Activated CD4-positive, alpha-beta memory T cell treated with anti-CD3 and anti-CD28 coated beads, Interleukin-2, amount 10 ng/mL, durations not matched to agents 7 days and 5 days (primary cell): ENCODE measurements around the gene ADGRA1. TPM values are rescaled to one million over a fixed set of nuclear protein-coding genes. Genes with fewer than 3 reads are reported as not detected.

ENCODE experiments used
- CTCF ChIA-PET: fragments of 350-600 bp; sonication (Branson Sonifier 250); formaldehyde crosslinking; loops from one replicate; lab custom pipeline; 2021; ENCODE audit warnings: antibody characterized with exemption, inconsistent platforms; lab: Charles Lee
- POLR2A ChIA-PET: fragments of 350-600 bp; sonication (Branson Sonifier 250); formaldehyde crosslinking; loops from one replicate; lab custom pipeline; 2021; ENCODE audit warnings: antibody characterized with exemption; lab: Charles Lee
- DNase-seq: peaks from one replicate; pipeline ENCODE4 v3.0.0-alpha.2; 2020
- H3K27ac Mint-ChIP-seq: one replicate; pipeline ENCODE4 v1.8.0; 2021; ENCODE audit warnings: mild to moderate bottlenecking, mixed read lengths
- H3K27me3 Mint-ChIP-seq: one replicate; pipeline ENCODE4 v1.8.0; 2021; ENCODE audit warnings: mixed read lengths
- H3K36me3 Mint-ChIP-seq: one replicate; pipeline ENCODE4 v1.8.0; 2021; ENCODE audit warnings: low read depth, mixed read lengths
- H3K4me1 Mint-ChIP-seq: one replicate; pipeline ENCODE4 v1.8.0; 2021; ENCODE audit warnings: mixed read lengths
- H3K4me3 Mint-ChIP-seq: one replicate; pipeline ENCODE4 v1.8.0; 2021; ENCODE audit warnings: mild to moderate bottlenecking, mixed read lengths
- H3K9me3 Mint-ChIP-seq: one replicate; pipeline ENCODE4 v1.8.0; 2021; ENCODE audit warnings: mixed read lengths
- total RNA-seq, 2 experiments: library from RNA; stranded (reverse); gene quantifications; one replicate each; pipeline ENCODE4 v1.2.3, GENCODE V29; 2021

The ADGRA1 gene, protein sequence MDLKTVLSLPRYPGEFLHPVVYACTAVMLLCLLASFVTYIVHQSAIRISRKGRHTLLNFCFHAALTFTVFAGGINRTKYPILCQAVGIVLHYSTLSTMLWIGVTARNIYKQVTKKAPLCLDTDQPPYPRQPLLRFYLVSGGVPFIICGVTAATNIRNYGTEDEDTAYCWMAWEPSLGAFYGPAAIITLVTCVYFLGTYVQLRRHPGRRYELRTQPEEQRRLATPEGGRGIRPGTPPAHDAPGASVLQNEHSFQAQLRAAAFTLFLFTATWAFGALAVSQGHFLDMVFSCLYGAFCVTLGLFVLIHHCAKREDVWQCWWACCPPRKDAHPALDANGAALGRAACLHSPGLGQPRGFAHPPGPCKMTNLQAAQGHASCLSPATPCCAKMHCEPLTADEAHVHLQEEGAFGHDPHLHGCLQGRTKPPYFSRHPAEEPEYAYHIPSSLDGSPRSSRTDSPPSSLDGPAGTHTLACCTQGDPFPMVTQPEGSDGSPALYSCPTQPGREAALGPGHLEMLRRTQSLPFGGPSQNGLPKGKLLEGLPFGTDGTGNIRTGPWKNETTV
- not detected for total RNA-seq

DNA sequence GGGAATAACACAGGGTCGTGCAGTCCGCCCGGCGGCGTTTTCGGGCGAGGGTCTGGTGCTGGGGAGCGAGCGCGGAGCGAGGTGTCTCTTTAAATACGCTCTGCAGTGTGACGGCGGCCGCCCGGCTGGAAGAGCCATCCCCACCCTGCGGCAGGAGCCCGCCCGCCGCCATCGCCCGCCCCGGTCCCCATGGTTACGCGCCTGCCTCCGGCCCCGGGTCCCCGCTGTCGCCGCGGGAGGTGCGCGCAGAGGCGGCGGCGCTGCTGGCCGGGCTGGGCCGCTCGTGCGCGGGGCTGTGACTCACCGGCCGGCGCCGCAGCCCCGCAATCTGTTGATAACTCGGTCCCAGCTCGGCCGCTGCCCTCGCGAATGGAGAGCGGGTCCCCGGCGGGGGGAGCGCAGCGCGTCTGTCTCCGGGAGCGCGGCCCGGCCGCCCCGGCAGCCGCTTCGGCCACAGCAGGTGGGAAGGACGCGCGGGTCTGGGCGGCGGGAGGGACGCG, at the start of gene ADGRA1:
TSS of gene ADGRA1 (plus strand) at position 246 of the 500 bp plus-strand sequence. CDS start 986 bp downstream, outside the sequence.
- POLR2A ChIA-PET: no interaction called here
- CTCF ChIA-PET: no interaction called here
- DNase-seq: no peak
- Mint-ChIP-seq H3K36me3 (no peaks in the 10 kb centered on the region), H3K4me3 (no peak within 1 kb of the TSS), H3K9me3 (no peaks in the 10 kb centered on the region), H3K27ac (no peak within 1 kb of the TSS), H3K27me3 (peaks cover 15% of the 10 kb centered on the region), H3K4me1 (peaks cover 2% of the 10 kb centered on the region)

DNA sequence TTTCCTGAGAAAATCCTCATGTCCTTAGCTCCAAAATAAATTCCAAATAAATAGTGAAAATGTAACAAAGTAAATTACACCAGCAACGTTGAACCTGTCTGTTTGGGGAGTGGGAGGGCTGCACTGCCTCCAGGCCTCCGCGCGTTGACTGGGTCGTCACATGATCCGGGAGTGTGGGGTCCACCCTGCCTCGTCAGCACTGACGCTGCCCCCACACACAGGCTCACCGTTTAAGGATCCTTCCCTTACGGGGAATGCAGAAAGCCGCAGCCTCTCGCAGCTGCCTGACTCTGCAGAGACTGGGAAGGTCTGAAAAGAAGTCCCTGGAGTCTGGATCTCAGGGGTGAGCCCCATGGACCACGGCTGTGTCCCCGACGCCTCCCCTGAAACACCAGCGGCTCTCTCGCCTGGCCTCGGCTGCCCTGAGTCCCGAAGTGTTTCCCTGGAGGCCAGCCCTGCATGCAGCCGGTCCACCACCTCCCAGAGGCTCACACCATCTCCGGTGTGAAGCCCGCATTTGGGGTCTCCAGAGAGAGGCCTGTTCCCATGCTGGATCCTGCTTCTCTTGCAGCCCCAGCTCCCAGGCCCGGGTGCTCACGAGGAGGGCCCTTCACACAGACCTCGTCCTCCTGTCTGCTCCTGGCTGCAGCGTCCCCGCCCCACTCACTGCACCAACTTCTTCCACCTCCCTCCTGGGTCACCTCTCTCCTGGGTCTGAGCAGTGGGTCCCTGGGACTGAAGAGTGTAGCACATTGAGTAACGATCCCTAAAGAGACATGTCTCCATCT, 49.5 kb upstream of the ADGRA1 start:
- Mint-ChIP-seq H3K4me3 (no peak overlapping the region), H3K9me3 (no peaks in the 10 kb centered on the region), H3K4me1 (no peaks in the 10 kb centered on the region), H3K27ac (no peak overlapping the region), H3K36me3 (no peaks in the 10 kb centered on the region), H3K27me3 (no peaks in the 10 kb centered on the region)
- DNase-seq: no peak
- CTCF ChIA-PET: no interaction called here
- POLR2A ChIA-PET: no interaction called here

DNA sequence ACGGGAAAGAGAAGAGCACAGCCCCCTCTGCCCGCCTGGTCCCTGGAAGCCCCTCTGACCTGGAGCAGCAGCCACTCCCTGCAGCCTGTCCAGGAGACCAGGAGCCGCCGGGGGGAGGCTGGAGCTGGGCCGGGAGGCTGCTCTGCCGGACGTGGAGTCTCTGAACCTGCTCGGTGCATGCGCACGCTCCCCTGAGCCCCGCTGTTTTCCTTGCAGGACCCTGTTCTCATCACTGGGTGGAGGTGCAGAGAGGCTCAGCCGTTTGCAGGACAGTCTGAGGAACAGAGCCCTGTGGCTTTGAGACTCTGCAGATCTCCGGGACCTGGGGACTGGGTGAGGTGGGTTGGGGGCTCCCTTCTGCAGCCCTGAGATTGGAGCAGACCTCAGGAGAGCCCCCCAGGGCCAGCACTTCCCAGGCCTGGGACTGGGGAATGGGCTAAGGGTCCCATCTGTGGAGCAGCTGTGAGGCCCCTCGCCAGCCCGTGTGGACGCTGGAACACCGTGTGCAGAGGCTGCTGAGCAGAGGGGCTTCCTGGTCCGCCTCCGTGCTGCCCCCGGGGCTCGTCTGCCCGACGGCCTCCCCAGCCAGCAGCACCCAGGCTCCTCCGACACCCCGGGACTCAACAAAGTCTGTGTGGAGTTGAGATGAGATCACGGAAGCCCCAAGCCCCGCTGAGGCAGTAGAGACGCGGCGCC, 48.5 kb upstream of the ADGRA1 start:
- ChIA-PET CTCF (no interaction called here), POLR2A (no interaction called here)
- Mint-ChIP-seq H3K36me3 (no peaks in the 10 kb centered on the region), H3K4me1 (no peaks in the 10 kb centered on the region), H3K27me3 (no peaks in the 10 kb centered on the region), H3K4me3 (no peak overlapping the region), H3K9me3 (no peaks in the 10 kb centered on the region), H3K27ac (no peak overlapping the region)
- no peak for DNase-seq

DNA sequence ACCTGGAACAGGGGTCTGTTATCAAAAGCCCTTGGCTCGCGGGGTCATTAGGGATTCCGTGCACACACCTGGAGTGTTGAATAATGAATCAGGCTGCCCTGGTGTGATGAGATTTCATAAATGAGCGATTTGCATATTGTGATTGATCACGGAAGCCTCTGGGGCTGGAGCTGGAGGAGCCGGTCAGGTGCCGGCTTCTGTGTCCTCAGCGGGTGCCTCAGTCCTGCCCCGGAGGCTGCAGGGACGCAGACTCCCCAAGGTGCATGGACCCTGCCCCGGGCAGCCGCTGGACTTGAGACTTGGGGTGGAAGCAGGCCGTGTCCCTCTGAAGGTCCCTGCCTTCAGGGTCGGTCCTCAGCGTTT, 47.9 kb upstream of the ADGRA1 start:
- H3K4me3 Mint-ChIP-seq: no peak overlapping the region
- H3K36me3 Mint-ChIP-seq: no peaks in the 10 kb centered on the region
- DNase-seq: no peak
- POLR2A ChIA-PET: no interaction called here
- no peaks in the 10 kb centered on the region for H3K4me1 Mint-ChIP-seq
- no peak overlapping the region for H3K27ac Mint-ChIP-seq
- H3K9me3 Mint-ChIP-seq: no peaks in the 10 kb centered on the region
- H3K27me3 Mint-ChIP-seq: no peaks in the 10 kb centered on the region
- CTCF ChIA-PET: no interaction called here

DNA sequence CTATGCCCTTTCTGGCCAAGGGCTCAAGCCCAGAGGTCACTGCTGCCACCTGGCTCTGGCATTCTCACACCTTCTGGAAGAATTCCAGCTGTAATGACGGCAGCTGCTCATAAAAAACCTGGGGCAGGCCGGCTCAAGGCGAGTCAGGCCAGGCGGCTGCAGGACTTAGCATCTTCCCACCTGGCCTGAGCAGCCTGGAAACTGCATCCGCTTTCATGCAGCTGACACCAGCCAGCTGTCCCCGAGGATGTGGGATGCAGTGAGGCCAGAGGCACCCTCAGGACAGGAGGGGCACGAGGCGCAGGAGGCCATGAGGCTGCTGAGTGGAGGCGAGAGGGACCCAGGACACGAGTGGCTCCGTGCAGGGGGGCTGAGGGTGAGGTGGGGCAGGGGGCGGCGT, 47.5 kb upstream of the ADGRA1 start:
- no peaks in the 10 kb centered on the region for H3K9me3 Mint-ChIP-seq
- POLR2A ChIA-PET: no interaction called here
- H3K4me1 Mint-ChIP-seq: no peaks in the 10 kb centered on the region
- H3K27me3 Mint-ChIP-seq: no peaks in the 10 kb centered on the region
- H3K27ac Mint-ChIP-seq: no peak overlapping the region
- no peak for DNase-seq
- no peak overlapping the region for H3K4me3 Mint-ChIP-seq
- H3K36me3 Mint-ChIP-seq: no peaks in the 10 kb centered on the region
- CTCF ChIA-PET: no interaction called here

DNA sequence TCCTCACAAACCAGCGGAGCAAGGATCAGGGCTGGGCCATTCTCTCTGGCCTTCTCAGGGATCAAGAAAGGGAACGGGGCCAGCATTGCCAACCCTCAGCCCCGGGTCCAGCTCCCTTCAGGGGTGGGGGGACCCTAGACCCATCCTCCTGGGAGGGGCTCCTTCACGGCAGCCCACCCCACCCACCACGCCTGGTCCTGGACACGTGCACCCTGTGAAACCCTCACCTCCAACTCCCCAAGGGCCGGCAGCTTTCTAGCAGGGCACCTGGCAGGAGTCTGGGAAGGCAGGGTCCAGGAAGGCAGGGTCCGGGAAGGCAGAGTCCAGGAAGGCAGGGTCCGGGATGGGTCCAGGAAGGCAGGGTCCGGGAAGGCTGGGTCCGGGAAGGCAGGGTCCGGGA, 46.6 kb upstream of the ADGRA1 start:
- POLR2A ChIA-PET: no interaction called here
- Mint-ChIP-seq H3K36me3 (no peaks in the 10 kb centered on the region), H3K27me3 (no peaks in the 10 kb centered on the region), H3K4me3 (no peak overlapping the region), H3K4me1 (no peaks in the 10 kb centered on the region), H3K27ac (no peak overlapping the region), H3K9me3 (no peaks in the 10 kb centered on the region)
- DNase-seq: no peak
- CTCF ChIA-PET: no interaction called here

DNA sequence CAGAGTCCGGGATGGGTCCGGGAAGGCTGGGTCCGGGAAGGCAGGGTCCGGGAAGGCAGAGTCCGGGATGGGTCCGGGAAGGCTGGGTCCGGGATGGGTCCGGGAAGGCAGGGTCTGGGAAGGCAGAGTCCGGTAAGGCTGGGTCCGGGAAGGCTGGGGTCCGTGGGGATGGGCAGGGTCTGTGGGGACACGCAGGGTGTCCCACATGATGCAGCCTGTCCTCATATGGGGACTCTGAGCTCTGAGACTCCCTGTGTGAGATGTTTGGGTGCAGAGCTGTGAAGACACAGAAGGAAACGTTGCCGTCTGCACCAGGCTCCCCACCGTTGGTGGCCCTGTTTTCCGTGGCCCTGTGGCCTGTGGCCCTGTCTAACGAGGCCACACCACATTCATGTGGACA, 45.7 kb upstream of the ADGRA1 start:
- Mint-ChIP-seq H3K4me3 (no peak overlapping the region), H3K9me3 (no peaks in the 10 kb centered on the region), H3K27ac (no peak overlapping the region), H3K36me3 (no peaks in the 10 kb centered on the region), H3K4me1 (no peaks in the 10 kb centered on the region), H3K27me3 (no peaks in the 10 kb centered on the region)
- ChIA-PET CTCF (no interaction called here), POLR2A (no interaction called here)
- no peak for DNase-seq

DNA sequence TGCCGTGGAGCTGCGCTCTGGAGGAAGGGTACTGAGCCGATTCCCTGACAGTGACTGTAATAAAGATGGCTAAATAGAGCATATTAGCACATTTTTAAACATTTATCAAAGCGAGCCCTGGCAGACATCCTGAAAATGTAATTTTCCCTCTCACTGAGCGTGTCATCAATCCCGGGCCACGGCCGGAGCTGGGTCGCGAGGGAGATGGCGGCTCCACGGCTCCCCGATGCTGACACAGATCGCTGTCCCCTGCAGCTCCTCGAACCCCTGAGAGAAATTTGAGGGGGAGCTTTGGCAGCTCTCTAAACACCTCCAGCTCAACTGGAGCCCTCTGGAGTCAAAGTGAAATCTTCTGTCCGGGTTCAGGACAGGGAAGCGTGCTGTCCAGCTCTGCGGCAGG, 44.9 kb upstream of the ADGRA1 start:
- no peak for DNase-seq
- CTCF ChIA-PET: no interaction called here
- Mint-ChIP-seq H3K27ac (no peak overlapping the region), H3K4me1 (no peaks in the 10 kb centered on the region), H3K9me3 (no peaks in the 10 kb centered on the region), H3K36me3 (no peaks in the 10 kb centered on the region), H3K27me3 (no peaks in the 10 kb centered on the region), H3K4me3 (no peak overlapping the region)
- POLR2A ChIA-PET: no interaction called here

DNA sequence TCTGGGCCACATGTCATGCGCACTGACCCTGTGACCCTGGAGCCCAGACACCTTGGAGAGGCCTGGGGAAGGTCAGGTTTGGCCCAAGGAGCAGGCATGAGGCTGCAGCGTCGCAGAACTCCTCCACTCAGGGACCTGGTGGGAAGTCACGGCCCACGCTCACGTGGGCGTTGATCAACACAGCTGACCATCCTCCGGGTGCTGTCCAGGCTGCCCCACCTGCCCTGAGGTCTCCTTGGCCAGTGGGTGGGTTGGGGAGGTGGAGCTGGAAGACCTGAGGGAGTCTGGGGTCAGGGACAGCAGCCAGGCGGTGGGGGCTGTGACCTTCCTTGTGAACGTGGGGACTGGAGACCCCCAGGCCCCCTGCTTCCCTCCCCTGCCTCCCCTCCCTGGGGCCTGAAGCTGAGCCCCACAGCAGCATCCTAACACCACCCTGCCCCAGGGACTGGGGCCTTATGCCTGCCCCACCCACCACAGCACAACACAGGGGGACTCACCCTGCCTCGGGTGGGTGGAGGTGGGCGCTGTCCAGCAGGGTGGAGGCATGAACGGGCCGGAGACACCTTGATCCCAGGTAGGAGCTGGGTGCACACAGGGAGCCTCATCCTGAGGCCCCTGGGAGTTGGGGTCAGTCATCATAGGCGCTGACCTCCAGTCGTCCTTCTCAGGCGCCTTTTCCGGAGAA, 44.0 kb upstream of the ADGRA1 start:
- H3K36me3 Mint-ChIP-seq: no peaks in the 10 kb centered on the region
- H3K27ac Mint-ChIP-seq: no peak overlapping the region
- H3K27me3 Mint-ChIP-seq: no peaks in the 10 kb centered on the region
- H3K9me3 Mint-ChIP-seq: no peaks in the 10 kb centered on the region
- no peak overlapping the region for H3K4me3 Mint-ChIP-seq
- no peaks in the 10 kb centered on the region for H3K4me1 Mint-ChIP-seq
- DNase-seq: no peak
- POLR2A ChIA-PET: no interaction called here
- CTCF ChIA-PET: no interaction called here

DNA sequence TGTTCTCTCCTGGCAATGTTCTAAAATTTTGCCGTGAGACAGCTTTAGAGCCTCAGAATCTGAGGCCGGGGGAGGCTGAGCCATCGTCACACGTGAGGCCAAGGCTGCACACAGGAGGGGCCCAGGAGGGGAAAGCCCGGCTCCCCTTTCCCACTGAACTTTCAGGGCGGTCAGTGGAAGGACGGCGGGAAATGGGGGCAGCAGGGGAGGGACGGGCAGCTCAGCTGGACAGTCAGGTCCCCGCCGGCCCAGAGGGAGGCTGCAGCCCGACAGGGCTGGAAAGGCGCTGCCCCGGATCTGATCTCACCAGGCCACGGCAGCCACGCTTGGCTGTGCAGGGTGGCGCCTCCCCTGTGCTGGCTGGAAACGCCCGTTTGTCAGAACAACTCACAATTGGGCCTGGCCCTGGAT, 43.3 kb upstream of the ADGRA1 start:
- Mint-ChIP-seq H3K4me1 (no peaks in the 10 kb centered on the region), H3K4me3 (no peak overlapping the region), H3K9me3 (no peaks in the 10 kb centered on the region), H3K27ac (no peak overlapping the region), H3K27me3 (no peaks in the 10 kb centered on the region), H3K36me3 (no peaks in the 10 kb centered on the region)
- DNase-seq: no peak
- POLR2A ChIA-PET: no interaction called here
- CTCF ChIA-PET: no interaction called here

DNA sequence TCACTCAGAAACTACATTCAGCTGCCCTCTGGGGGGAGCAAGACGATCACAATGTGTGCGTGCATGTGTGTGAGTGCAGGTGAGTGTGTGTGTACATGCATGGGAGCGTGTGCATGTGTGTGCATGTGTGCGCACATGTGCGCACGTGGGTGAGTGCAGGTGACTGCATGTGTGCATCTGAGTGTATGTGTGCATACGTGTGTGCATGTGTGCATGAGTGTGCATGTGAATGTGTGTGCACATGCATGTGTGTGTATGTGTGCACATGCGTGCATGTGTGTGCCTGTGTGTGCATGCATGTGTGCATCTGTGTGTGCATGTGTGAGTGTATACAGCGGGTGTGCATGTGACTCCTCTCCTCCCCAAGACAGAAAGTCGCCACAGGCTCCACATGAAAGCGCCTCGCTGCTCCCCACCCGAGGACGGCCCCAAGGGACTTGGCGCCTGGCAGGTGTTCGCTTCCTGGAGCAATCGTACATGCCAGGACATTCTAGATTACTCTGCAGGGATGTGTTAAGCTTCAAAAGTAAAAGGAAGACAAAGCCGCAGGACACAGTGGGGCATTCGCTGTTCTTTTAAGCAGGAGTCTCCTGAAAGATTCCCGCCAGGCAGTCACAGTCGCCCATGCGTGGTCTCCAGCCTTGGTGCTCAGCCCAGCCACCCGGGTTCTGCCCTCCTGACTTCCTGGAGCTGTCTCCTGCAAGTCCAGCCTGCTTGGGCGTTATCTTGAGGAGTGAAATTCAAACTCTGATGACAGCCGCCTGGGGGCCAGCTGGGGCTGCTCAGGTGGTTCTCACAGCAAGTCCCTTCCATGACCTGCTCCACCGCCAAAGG, 42.0 kb upstream of the ADGRA1 start:
- no peak for DNase-seq
- Mint-ChIP-seq H3K36me3 (no peaks in the 10 kb centered on the region), H3K27me3 (no peaks in the 10 kb centered on the region), H3K4me1 (no peaks in the 10 kb centered on the region), H3K9me3 (no peaks in the 10 kb centered on the region), H3K4me3 (no peak overlapping the region), H3K27ac (no peak overlapping the region)
- POLR2A ChIA-PET: no interaction called here
- CTCF ChIA-PET: no interaction called here

DNA sequence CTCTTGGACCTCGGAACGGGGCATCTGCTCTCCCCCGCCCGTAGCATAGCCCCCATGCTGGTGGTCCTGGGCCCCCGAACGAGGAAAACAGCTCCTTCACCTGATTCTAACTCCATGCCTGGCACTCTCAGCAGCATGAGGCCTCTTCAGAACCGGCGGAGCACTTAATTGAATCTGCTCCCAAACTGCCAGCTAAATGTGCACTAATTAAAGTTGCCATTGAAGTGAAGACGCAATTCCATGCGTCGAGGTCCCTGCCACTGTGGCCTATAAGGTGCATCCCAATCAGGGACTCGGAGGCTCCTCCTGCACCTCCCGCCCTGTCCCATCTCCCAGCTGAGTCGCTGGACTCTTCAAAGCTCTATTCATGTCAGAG, 41.3 kb upstream of the ADGRA1 start:
- no peak overlapping the region for H3K27ac Mint-ChIP-seq
- no peak overlapping the region for H3K4me3 Mint-ChIP-seq
- H3K9me3 Mint-ChIP-seq: no peaks in the 10 kb centered on the region
- POLR2A ChIA-PET: no interaction called here
- H3K36me3 Mint-ChIP-seq: no peaks in the 10 kb centered on the region
- CTCF ChIA-PET: no interaction called here
- no peaks in the 10 kb centered on the region for H3K27me3 Mint-ChIP-seq
- H3K4me1 Mint-ChIP-seq: no peaks in the 10 kb centered on the region
- DNase-seq: no peak
